HUES48 (cell line): ENCODE data around the gene PACSIN1.
A peak's percentile ranks its signal among the peaks of the same experiment; 100 is the strongest.

Source experiments
- H3K27ac ChIP-seq: one replicate; pipeline ENCODE4 v1.7.0; 2013; ENCODE audit warnings: low read depth, low read length, inconsistent platforms
- H3K27me3 ChIP-seq: 2 replicates; pipeline ENCODE4 v1.6.1; 2013; ENCODE audit warnings: mild to moderate bottlenecking, low read length; ENCODE audit not compliant: control insufficient read depth, insufficient read depth
- H3K36me3 ChIP-seq: 2 replicates; pipeline ENCODE4 v1.6.1; 2013; ENCODE audit warnings: low read length; ENCODE audit not compliant: control insufficient read depth, insufficient read depth
- H3K4me1 ChIP-seq: 2 replicates; pipeline ENCODE4 v1.6.1; 2013; ENCODE audit warnings: mild to moderate bottlenecking, low read length; ENCODE audit not compliant: control insufficient read depth, insufficient read depth
- H3K4me3 ChIP-seq: 2 replicates; pipeline ENCODE4 v1.5.1; 2013; ENCODE audit warnings: mild to moderate bottlenecking, low read depth, low read length
- H3K9ac ChIP-seq: 2 replicates; pipeline ENCODE4 v1.6.1; 2013; ENCODE audit warnings: mild to moderate bottlenecking, low read depth, low read length, moderate library complexity
- H3K9me3 ChIP-seq: 2 replicates; pipeline ENCODE4 v1.6.1; 2013; ENCODE audit warnings: low read length; ENCODE audit not compliant: control insufficient read depth, insufficient read depth

Gene PACSIN1

DNA sequence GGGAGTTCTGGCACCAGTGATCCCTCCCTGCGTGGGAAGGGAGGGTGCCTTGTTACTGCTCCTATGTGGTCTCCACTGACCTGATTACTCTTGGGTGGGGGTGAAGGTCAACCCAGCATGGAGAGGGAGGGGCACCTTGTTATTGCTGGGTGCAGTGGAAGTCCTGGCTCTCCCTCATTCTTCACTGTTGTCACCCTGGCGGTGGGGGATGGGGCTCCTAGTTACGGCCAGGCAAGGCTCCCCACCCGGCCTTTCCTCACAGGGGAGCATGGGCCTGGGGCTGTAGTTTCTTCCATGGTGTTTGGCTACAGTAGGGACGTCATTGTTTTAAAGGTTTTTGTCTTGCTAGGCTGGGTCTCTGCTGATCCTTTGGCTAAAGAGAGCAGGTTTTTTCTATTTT, 40.8 kb downstream of the PACSIN1 start:
- Histone ChIP-seq H3K36me3 (no peaks in the 10 kb centered on the region), H3K4me1 (0 out of 2 replicates have a peak, but pooled peaks cover 7% of the 10 kb centered on the region), H3K27me3 (no peaks in the 10 kb centered on the region), H3K27ac (no peak overlapping the region), H3K4me3 (no peak overlapping the region), H3K9me3 (no peaks in the 10 kb centered on the region), H3K9ac (no peak overlapping the region)

- Histone ChIP-seq H3K4me1 (peaks cover 17% of the 10 kb centered on the region; the same call in 1 of the 2 replicates), H3K9ac (no peak overlapping the region), H3K27me3 (no peaks in the 10 kb centered on the region), H3K36me3 (no peaks in the 10 kb centered on the region), H3K27ac (no peak overlapping the region), H3K9me3 (no peaks in the 10 kb centered on the region), H3K4me3 (no peak overlapping the region)
Measured at GRCh38 chr6:34508425-34508824, 42.5 kb downstream of the PACSIN1 start.

DNA sequence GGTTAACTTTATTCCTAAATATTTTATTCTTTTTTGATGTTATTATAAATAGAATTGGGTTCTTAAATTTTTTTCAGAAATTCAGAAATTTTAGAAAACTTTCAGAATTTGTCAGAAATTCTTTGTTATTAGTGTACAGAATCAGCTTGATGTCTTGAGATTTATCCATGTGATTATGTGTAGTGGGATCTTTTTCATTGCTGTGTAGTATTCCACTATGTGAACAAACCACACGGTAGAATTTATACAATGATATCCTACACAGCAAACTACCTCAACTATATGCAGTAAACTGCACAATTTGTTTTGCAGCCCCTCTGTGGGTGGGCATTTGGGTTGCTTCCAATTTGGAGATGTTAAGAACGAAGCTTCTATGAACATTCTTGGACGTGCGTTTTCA, 43.9 kb downstream of the PACSIN1 start:
- Histone ChIP-seq H3K36me3 (no peaks in the 10 kb centered on the region), H3K4me1 (peaks cover 21% of the 10 kb centered on the region; the same call in 1 of the 2 replicates), H3K4me3 (no peak overlapping the region), H3K27me3 (no peaks in the 10 kb centered on the region), H3K9me3 (no peaks in the 10 kb centered on the region), H3K27ac (no peak overlapping the region), H3K9ac (no peak overlapping the region)

- Histone ChIP-seq H3K36me3 (no peaks in the 10 kb centered on the region), H3K4me1 (peaks cover 25% of the 10 kb centered on the region; the same call in 1 of the 2 replicates), H3K27me3 (0 out of 2 replicates have a peak, but pooled peaks cover 1% of the 10 kb centered on the region), H3K4me3 (no peak overlapping the region), H3K9me3 (no peaks in the 10 kb centered on the region), H3K9ac (no peak overlapping the region), H3K27ac (no peak overlapping the region)
Measured at GRCh38 chr6:34510299-34510698, 44.4 kb downstream of the PACSIN1 start.

- Histone ChIP-seq H3K4me3 (no peak overlapping the region), H3K9ac (no peak overlapping the region), H3K9me3 (no peaks in the 10 kb centered on the region), H3K27me3 (peaks cover 4% of the 10 kb centered on the region; the same call in 1 of the 2 replicates), H3K4me1 (peaks cover 28% of the 10 kb centered on the region; the same call in 1 of the 2 replicates), H3K27ac (no peak overlapping the region), H3K36me3 (no peaks in the 10 kb centered on the region)
Measured at GRCh38 chr6:34511214-34511914, 45.5 kb downstream of the PACSIN1 start.

GRCh38 chr6:34511915-34512737, 46.2 kb downstream of the PACSIN1 start:
- H3K4me1 ChIP-seq, result peaks cover 22% of the 10 kb centered on the region; the same call in 1 of the 2 replicates
- peaks cover 4% of the 10 kb centered on the region; the same call in 1 of the 2 replicates for H3K27me3 ChIP-seq
- H3K27ac ChIP-seq, result no peak overlapping the region
- H3K9me3 ChIP-seq, result no peaks in the 10 kb centered on the region
- H3K9ac ChIP-seq, result no peak overlapping the region
- H3K36me3 ChIP-seq, result no peaks in the 10 kb centered on the region
- H3K4me3 ChIP-seq, result no peak overlapping the region

DNA sequence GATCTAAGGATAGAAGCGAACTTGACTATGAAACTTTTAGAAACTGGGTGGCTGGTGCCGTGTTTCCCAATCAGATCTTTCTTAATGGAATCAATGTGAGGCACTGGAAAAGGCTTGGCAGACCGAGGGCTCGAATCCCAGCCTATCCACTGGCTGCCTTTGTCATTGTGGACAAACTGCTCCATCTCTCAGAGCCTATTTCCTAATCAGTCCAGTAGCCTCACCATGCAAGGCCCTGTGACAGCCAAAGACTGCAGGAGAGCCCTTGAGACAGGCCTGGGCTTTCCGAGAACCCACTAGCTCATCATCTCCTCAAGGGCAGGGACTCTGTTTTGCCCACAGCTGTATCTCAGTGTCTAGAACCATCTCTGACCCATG, 46.9 kb downstream of the PACSIN1 start:
- Histone ChIP-seq H3K27ac (no peak overlapping the region), H3K9me3 (no peaks in the 10 kb centered on the region), H3K36me3 (no peaks in the 10 kb centered on the region), H3K9ac (no peak overlapping the region), H3K4me1 (peaks cover 21% of the 10 kb centered on the region; the same call in 1 of the 2 replicates), H3K4me3 (no peak overlapping the region), H3K27me3 (peaks cover 4% of the 10 kb centered on the region; the same call in 1 of the 2 replicates)

GRCh38 chr6:34513646-34514045, 47.8 kb downstream of the PACSIN1 start:
- no peak overlapping the region for H3K4me3 ChIP-seq
- H3K27ac ChIP-seq, result no peak overlapping the region
- no peak overlapping the region for H3K9ac ChIP-seq
- peaks cover 23% of the 10 kb centered on the region; the same call in 1 of the 2 replicates for H3K4me1 ChIP-seq
- no peaks in the 10 kb centered on the region for H3K36me3 ChIP-seq
- no peaks in the 10 kb centered on the region for H3K9me3 ChIP-seq
- H3K27me3 ChIP-seq, result peaks cover 4% of the 10 kb centered on the region; the same call in 1 of the 2 replicates

DNA sequence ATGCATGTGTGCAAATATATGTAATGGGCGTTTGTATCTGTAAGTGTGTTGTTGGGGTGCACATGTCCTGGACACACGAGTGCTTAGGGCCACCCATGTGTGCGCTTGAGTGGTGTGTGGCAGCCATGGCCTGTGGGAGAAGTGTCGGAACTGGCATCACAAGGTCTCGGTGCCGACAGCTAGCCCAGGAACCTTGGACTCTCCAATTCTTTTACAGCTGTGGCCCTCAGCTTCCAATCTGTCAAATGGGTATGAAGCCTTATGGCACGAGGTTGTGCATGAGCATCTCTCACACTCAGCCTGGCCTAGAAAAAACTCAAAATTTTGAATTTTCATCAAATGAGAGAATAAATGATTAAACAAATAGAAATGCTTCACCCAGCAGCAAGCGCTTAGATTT, 48.2 kb downstream of the PACSIN1 start:
- H3K9me3 ChIP-seq, result no peaks in the 10 kb centered on the region
- no peaks in the 10 kb centered on the region for H3K36me3 ChIP-seq
- H3K4me3 ChIP-seq, result peak overlapping the region; percentile 75
- H3K9ac ChIP-seq, result no peak overlapping the region
- H3K27ac ChIP-seq, result no peak overlapping the region
- peaks cover 23% of the 10 kb centered on the region; the same call in 1 of the 2 replicates for H3K4me1 ChIP-seq
- H3K27me3 ChIP-seq, result peaks cover 4% of the 10 kb centered on the region; the same call in 1 of the 2 replicates

DNA sequence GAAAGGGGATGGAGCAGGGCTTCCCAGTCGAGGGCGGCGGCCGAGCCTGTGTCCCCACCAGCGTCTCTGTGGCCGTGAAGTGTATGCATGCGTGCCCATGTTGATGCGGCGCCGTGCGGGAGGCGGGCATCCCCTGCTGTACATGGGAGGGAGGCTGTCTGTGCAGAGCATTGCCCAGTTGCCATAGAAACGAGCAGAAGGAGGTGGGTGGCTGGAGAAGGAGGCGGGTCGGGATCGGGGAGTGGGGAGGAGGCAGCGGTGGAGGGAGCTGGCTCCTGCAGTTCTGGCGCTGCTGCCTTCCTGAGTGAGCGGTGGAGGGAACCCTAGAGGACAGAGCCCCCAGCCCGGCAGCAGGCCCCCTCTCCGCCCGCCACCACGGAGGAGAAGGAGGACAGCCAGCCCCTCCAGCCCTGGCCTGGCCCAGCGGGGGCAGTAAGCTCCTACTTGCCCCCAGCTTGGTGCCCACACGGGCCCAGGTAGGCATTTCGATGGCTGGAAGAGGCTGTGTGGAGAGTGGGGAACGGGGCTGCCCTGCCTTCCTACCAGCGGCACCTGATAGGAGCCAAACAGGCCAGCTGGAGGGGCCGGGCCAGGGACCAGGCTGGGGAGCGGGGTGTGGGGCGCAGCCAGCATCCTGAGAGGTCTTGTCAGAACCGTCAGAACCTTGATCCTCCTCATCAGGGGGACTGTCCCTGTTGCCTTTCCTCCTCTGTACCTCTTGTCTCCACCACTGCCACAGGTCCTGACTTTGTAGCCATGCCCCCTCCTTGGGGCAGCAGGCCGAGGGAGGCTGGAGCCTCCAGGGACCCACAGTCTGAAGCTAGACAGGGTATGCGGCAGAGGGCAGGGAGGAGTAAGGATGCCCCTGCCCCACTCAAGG, 49.0 kb downstream of the PACSIN1 start:
- Histone ChIP-seq H3K9me3 (no peaks in the 10 kb centered on the region), H3K4me1 (peaks cover 23% of the 10 kb centered on the region; the same call in 1 of the 2 replicates), H3K27ac (no peak overlapping the region), H3K9ac (no peak overlapping the region), H3K27me3 (peaks cover 4% of the 10 kb centered on the region; the same call in 1 of the 2 replicates), H3K4me3 (peak overlapping the region; percentile 75), H3K36me3 (no peaks in the 10 kb centered on the region)
